ENCODE results near the gene MUC6.

The MUC6 gene

DNA sequence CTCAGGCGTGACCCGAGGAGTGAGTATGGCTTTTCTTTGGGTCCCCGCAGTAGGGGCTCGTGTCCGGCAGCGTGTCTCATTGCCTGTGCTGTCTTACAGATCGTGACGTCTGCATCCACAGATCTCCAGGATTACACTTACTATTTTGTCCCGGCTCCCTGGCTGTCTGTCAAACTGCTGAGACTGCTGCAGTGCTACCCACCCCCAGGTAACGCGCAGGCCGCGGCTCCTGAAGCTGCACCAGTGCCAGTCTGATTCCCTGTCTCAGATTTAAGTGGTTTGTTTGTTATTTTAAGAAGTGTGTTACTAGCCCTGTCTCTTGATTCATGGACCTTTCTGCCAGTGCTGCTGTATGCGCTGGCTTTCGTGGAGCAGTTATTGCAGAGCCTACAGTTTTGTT lies 52.0 kb downstream of the MUC6 start:
- DNase-seq (ENCODE audit: low read depth), result no peak
- no peak overlapping the region for H3K4me3 ChIP-seq (ENCODE audit: low read length)

GRCh38 chr11:981764-982163 lies 54.8 kb downstream of the MUC6 start:
- no peak for DNase-seq (ENCODE audit: low read depth)
- no peak for TF ChIP-seq CTCF (conservative IDR thresholded peaks at IDR 0.05; ENCODE audit: low read length)

More for the DNA sequence above, 52.0 kb downstream of the MUC6 start:
- no peak for TF ChIP-seq CTCF (conservative IDR thresholded peaks at IDR 0.05; ENCODE audit: low read length)

GRCh38 chr11:980438-981357 lies 55.8 kb downstream of the MUC6 start:
- H3K4me3 ChIP-seq (ENCODE audit: low read length), result no peak overlapping the region
- TF ChIP-seq CTCF (conservative IDR thresholded peaks at IDR 0.05; ENCODE audit: low read length), result 0 out of 2 replicates have a peak, but pooled peaks have one; percentile 7
- DNase-seq (ENCODE audit: low read depth), result peak; percentile 7

More at GRCh38 chr11:981764-982163, 54.8 kb downstream of the MUC6 start:
- no peak overlapping the region for H3K4me3 ChIP-seq (ENCODE audit: low read length)

- DNase-seq (ENCODE audit: low read depth), result no peak
- no peak for TF ChIP-seq CTCF (conservative IDR thresholded peaks at IDR 0.05; ENCODE audit: low read length)
- H3K4me3 ChIP-seq (ENCODE audit: low read length), result no peak overlapping the region
Observed at GRCh38 chr11:978781-979180, 57.7 kb downstream of the MUC6 start.

- DNase-seq (ENCODE audit: low read depth), result no peak
- H3K4me3 ChIP-seq (ENCODE audit: low read length), result no peak overlapping the region
- TF ChIP-seq CTCF (conservative IDR thresholded peaks at IDR 0.05; ENCODE audit: low read length), result no peak
Observed at GRCh38 chr11:977830-978720, 58.4 kb downstream of the MUC6 start.

DNA sequence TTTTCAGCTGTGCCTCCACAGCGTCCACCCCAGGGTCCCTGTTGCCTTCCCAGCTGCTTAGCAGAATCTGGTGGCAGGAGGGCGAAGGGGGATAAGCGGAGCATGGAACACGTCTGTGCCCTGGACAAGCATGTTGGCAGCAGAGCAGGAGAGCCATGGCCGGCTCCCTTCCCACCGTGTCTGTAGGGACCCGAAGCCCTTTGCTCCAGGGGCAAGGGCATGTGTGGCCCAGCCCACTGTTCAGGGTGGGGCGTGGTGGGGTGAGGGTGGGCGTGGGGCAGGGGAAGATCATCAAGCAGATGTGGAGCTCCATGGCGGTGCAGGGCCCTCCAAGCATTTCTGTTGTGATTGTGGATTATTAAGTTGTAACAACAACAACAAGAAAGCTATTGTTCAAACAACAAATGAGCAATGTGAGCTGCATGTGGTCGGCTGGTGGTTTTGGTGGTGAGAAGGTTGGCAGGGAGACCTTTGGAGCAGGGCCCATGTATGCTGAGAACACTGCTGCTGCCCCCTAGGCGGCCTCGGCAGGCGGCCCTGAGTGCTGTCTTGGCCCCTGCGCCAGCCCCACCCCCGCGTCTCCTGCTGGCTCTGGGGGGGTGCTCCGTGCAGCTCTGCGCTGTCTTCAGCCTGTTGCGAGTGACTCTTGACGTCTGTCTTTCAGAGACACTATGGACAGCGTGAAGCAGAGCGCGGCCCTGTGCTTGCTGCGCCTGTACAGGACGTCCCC lies 59.9 kb downstream of the MUC6 start:
- DNase-seq (ENCODE audit: low read depth), result peak; percentile 86
- no peak overlapping the region for H3K4me3 ChIP-seq (ENCODE audit: low read length)
- TF ChIP-seq CTCF (conservative IDR thresholded peaks at IDR 0.05; ENCODE audit: low read length), result peak; percentile 46

All from AG10803 (cell line).